Activated T-helper 17 cell treated with anti-CD3 and anti-CD28 coated beads, Interleukin-2, amount 50 U/mL, for 72 hours (primary cell): ENCODE measurements around the gene FANCE. TPM values are rescaled to one million over a fixed set of nuclear protein-coding genes. Genes with fewer than 3 reads are reported as not detected.
A peak's percentile ranks its signal among the peaks of the same experiment; 100 is the strongest.

Experiments used
- ATAC-seq: fragments of 150-1000 bp; cut with Tn5 transposase; replicated peaks from 2 replicates; pipeline ENCODE4 v1.10.0; 2021; ENCODE audit warnings: mild to moderate bottlenecking, moderate library complexity
- H3K27ac Mint-ChIP-seq: one replicate; pipeline ENCODE4 v1.8.0; 2022; ENCODE audit warnings: mixed read lengths
- H3K27me3 Mint-ChIP-seq: one replicate; pipeline ENCODE4 v1.8.0; 2022; ENCODE audit warnings: mixed read lengths
- H3K36me3 Mint-ChIP-seq: one replicate; pipeline ENCODE4 v1.8.0; 2022; ENCODE audit warnings: low read depth, mild to moderate bottlenecking, mixed read lengths
- H3K4me1 Mint-ChIP-seq: one replicate; pipeline ENCODE4 v1.8.0; 2022; ENCODE audit warnings: mixed read lengths
- H3K4me3 Mint-ChIP-seq: one replicate; pipeline ENCODE4 v1.8.0; 2022; ENCODE audit warnings: mild to moderate bottlenecking, mixed read lengths
- H3K9me3 Mint-ChIP-seq: one replicate; pipeline ENCODE4 v1.8.0; 2022; ENCODE audit warnings: mixed read lengths
- total RNA-seq, 2 donors: library from RNA; stranded (reverse); gene quantifications; one replicate each; pipeline ENCODE4 v1.2.3, GENCODE V29; 2022

The FANCE gene, protein sequence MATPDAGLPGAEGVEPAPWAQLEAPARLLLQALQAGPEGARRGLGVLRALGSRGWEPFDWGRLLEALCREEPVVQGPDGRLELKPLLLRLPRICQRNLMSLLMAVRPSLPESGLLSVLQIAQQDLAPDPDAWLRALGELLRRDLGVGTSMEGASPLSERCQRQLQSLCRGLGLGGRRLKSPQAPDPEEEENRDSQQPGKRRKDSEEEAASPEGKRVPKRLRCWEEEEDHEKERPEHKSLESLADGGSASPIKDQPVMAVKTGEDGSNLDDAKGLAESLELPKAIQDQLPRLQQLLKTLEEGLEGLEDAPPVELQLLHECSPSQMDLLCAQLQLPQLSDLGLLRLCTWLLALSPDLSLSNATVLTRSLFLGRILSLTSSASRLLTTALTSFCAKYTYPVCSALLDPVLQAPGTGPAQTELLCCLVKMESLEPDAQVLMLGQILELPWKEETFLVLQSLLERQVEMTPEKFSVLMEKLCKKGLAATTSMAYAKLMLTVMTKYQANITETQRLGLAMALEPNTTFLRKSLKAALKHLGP
- total RNA-seq: 10 to 100 TPM in 1 of 2 donors, 1 to 10 TPM in 1; 8.4 to 18.2 TPM

DNA sequence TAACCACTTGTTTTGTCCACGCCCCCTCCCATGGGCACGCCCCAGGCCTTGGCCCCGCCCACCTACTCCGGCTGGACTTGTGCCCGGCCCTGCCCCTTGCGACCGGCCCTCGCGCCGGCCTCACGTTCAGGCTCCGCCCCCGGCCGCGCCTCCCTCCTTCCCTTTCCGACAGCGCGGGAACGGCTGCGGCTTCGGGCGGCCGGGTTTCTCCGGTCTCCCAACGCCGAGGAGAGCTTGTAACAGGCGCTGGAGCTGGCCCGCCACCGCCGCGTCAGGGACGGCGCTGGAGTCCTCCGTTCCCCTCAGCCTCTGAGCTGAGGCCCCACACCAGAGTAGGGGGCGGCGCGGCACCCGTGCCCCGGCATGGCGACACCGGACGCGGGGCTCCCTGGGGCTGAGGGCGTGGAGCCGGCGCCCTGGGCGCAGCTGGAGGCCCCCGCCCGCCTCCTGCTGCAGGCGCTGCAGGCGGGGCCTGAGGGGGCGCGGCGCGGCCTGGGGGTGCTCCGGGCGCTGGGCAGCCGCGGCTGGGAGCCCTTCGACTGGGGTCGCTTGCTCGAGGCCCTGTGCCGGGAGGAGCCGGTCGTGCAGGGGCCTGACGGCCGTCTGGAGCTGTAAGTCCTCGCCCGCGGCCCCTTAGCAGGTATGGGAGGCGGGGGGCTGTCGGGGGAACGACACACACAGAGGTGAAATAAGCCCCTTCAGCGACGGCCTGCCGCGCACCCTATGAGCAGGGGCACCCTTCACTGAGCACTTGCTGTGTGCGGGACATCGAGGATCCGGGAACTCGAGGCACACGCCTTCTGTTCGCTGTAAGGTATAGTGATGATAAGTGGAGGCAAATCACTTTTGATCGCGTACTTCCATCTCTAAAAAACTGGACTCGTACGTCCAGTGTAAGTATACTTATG is at the start of gene FANCE:
Gene FANCE (plus strand): TSS at position 156 of the 908 bp plus-strand sequence. CDS start 208 bp downstream, at position 364.
- peak within 1 kb of the TSS; percentile 89 for H3K4me3 Mint-ChIP-seq
- H3K4me1 Mint-ChIP-seq: peaks cover 7% of the 10 kb centered on the region
- peak; percentile 94 for ATAC-seq
- H3K36me3 Mint-ChIP-seq: peaks cover 20% of the 10 kb centered on the region
- no peaks in the 10 kb centered on the region for H3K9me3 Mint-ChIP-seq
- peak within 1 kb of the TSS; percentile 77 for H3K27ac Mint-ChIP-seq
- H3K27me3 Mint-ChIP-seq: no peaks in the 10 kb centered on the region

DNA sequence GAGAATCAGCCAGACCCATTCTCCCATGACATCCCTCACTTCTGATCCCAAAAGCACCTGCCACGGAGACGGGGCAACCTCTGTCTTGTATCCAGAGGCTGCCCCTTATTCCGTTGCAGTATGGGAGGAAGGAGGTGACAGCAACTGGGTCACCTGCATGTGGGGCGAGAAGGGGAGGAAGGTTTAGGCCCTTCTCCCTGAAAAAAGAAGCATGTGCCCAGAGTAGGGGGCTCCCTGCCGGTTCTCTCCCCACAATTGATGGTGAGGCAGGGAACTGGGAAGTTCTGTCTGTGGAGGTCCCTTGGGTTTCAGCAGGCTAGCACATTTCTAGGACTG is 49.3 kb upstream of the FANCE start:
- Mint-ChIP-seq H3K4me1 (peaks cover 39% of the 10 kb centered on the region), H3K36me3 (no peaks in the 10 kb centered on the region), H3K27ac (peak overlapping the region; percentile 84), H3K4me3 (no peak overlapping the region), H3K27me3 (no peaks in the 10 kb centered on the region), H3K9me3 (no peaks in the 10 kb centered on the region)
- no peak for ATAC-seq

DNA sequence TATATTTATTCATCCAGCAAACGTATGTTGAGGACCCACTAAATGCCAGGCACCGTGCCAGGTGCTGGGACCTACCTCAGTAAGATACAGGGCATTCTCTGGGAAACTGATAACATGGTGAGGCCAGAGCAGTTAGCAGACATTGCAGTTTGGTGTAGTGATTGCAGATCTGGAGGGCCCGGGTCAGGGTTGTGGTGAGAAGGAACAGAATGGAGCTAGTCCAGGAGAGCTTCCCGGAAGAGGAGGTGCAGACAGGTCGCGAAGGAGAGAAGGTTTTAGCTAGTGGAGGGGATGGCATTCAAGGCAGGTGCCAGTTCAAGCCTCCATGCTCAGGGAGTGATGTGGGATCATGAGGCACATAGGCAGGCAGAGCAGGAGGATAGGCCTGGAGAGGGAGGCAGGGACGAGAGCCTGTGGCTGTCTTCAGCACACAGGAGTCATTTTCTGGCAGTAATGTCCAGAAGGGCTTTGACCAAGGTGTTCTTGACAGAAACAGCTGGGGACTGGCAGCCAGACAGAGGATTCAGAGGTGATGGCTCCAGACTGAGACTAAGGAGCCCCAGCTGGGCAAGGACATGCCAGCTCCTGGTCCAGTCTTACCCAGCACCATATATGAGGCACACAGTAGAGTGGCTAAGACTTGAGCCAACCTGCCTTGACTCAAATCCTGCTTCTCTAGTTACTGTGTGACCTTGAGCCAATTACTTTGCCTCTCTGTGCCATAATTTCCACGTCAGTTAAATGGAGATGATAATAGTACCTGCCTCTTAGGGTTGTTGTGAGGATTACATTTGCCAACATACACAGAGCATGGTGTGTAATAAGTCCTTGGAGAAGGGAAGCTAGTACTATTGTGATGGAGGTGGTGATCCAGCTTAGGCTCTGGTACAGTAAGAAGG is 48.3 kb upstream of the FANCE start:
- Mint-ChIP-seq H3K4me3 (no peak overlapping the region), H3K27ac (peak overlapping the region; percentile 34), H3K36me3 (no peaks in the 10 kb centered on the region), H3K4me1 (peaks cover 32% of the 10 kb centered on the region), H3K27me3 (no peaks in the 10 kb centered on the region), H3K9me3 (no peaks in the 10 kb centered on the region)
- no peak for ATAC-seq

DNA sequence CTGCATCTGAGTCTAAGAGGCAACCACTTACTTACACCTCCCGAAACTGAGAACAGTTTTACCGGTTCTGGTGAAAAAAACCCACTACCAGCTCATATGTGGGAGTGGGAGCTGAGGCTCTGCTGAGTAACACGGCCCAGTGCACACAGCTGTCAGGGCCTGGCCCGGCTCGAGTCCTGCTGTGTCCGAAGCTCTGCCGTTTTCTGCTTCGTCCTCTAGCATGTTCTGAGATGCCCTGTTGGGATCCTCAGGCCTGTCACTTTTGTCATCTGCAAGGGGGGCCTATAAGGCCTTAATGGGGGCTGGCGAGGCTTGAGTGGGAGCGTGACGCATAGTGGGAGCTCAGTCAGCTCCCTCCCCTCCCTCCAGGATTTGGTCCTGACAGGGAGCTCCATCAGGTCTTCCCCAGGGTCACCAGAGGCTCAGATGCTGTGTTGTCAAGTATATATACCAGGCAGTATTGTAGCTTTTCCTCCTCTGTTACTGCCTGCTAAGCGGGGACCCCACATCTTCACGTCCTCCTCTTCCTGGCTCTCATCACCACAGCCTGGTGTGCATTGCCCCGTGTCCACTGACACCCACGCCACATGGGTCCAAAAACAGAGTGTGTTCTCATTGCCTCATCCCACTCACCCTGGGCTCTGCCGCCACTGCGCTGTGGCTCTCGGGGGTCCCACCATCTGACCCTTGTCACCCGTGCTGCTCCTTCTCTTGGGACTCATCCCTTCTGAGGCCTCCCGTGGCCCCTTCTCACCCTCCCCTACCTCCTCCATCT is 45.2 kb upstream of the FANCE start:
- no peak overlapping the region for H3K27ac Mint-ChIP-seq
- H3K4me3 Mint-ChIP-seq: no peak overlapping the region
- H3K9me3 Mint-ChIP-seq: no peaks in the 10 kb centered on the region
- no peaks in the 10 kb centered on the region for H3K27me3 Mint-ChIP-seq
- ATAC-seq: no peak
- H3K36me3 Mint-ChIP-seq: peaks cover 21% of the 10 kb centered on the region
- H3K4me1 Mint-ChIP-seq: peaks cover 37% of the 10 kb centered on the region

DNA sequence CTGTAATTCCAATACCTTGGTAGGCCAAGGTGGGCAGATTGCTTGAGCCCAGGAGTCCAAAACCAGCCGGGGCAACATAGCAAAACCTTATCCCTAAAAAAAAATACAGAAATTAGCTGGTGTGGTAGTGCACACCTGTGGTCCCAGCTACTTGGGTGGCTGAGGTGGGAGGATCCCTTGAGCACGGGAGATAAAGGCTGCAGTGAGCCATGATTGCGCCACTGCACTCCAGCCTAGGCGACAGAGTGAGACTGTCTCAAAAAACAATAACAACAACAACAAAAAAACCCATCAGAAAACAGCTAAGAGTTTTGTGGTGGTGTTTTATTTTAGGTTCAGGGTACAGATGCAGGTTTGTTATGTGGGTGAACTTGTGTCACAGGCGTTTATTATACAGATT is 42.9 kb upstream of the FANCE start:
- no peaks in the 10 kb centered on the region for H3K27me3 Mint-ChIP-seq
- peaks cover 24% of the 10 kb centered on the region for H3K4me1 Mint-ChIP-seq
- peaks cover 44% of the 10 kb centered on the region for H3K36me3 Mint-ChIP-seq
- H3K27ac Mint-ChIP-seq: peak overlapping the region; percentile 87
- no peaks in the 10 kb centered on the region for H3K9me3 Mint-ChIP-seq
- H3K4me3 Mint-ChIP-seq: no peak overlapping the region
- ATAC-seq: no peak

- Mint-ChIP-seq H3K4me1 (peaks cover 33% of the 10 kb centered on the region), H3K36me3 (peaks cover 48% of the 10 kb centered on the region), H3K4me3 (peak overlapping the region; percentile 46), H3K9me3 (no peaks in the 10 kb centered on the region), H3K27me3 (no peaks in the 10 kb centered on the region), H3K27ac (peak overlapping the region; percentile 87)
- ATAC-seq: no peak
These were observed 42.0 kb upstream of the FANCE start for GRCh38 chr6:35410131-35410530.

- no peaks in the 10 kb centered on the region for H3K9me3 Mint-ChIP-seq
- H3K4me1 Mint-ChIP-seq: peaks cover 35% of the 10 kb centered on the region
- peak overlapping the region; percentile 87 for H3K27ac Mint-ChIP-seq
- peak; percentile 38 for ATAC-seq
- peak overlapping the region; percentile 46 for H3K4me3 Mint-ChIP-seq
- no peaks in the 10 kb centered on the region for H3K27me3 Mint-ChIP-seq
- H3K36me3 Mint-ChIP-seq: peaks cover 56% of the 10 kb centered on the region
These were observed 41.1 kb upstream of the FANCE start for GRCh38 chr6:35411066-35411465.

GRCh38 chr6:35412102-35412501 is 40.0 kb upstream of the FANCE start:
- no peak overlapping the region for H3K27ac Mint-ChIP-seq
- peaks cover 64% of the 10 kb centered on the region for H3K36me3 Mint-ChIP-seq
- H3K27me3 Mint-ChIP-seq: no peaks in the 10 kb centered on the region
- no peak overlapping the region for H3K4me3 Mint-ChIP-seq
- H3K4me1 Mint-ChIP-seq: peaks cover 31% of the 10 kb centered on the region
- no peaks in the 10 kb centered on the region for H3K9me3 Mint-ChIP-seq
- ATAC-seq: no peak

GRCh38 chr6:35413911-35414310 is 38.2 kb upstream of the FANCE start:
- ATAC-seq: no peak
- Mint-ChIP-seq H3K4me1 (peaks cover 27% of the 10 kb centered on the region), H3K4me3 (no peak overlapping the region), H3K36me3 (peaks cover 78% of the 10 kb centered on the region), H3K27me3 (no peaks in the 10 kb centered on the region), H3K27ac (no peak overlapping the region), H3K9me3 (no peaks in the 10 kb centered on the region)

- no peak overlapping the region for H3K4me3 Mint-ChIP-seq
- H3K9me3 Mint-ChIP-seq: no peaks in the 10 kb centered on the region
- H3K27me3 Mint-ChIP-seq: no peaks in the 10 kb centered on the region
- peak overlapping the region; percentile 1 for H3K27ac Mint-ChIP-seq
- peaks cover 74% of the 10 kb centered on the region for H3K36me3 Mint-ChIP-seq
- H3K4me1 Mint-ChIP-seq: peaks cover 21% of the 10 kb centered on the region
- ATAC-seq: peak; percentile 69
These were observed 36.9 kb upstream of the FANCE start for GRCh38 chr6:35415065-35415891.

DNA sequence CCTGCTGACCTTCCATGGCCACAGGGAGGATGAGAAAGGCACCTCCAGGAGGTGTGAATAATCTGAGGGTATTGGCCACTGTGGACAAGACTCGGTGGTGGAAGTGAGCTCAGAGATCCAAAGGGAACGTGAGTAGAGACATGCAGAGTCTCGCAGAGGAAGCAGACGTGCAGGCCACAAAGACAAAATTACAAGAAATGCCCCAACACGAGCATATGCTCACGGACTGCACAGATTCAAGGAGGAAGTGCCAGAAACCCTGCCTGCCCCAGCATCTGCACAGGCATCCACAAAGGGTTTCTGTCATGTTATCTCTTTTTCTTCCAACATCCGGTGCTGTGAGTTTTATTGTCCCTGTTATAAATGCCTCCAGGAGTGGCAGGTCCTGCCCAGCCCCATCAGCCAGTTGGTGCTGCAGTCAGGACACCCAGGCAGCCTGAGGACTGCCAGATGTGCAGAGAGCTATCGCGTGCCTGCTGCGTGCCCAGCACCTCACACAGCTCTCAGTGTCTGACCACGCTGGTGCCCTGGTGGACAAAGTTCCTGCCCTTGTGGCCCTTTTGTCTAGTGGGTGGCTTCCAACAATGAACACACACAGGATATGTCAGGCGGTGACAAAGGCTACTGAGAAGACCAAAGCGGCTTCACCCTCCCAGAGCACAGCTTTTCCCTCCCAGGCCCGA is 34.0 kb upstream of the FANCE start:
- H3K4me3 Mint-ChIP-seq: peak overlapping the region; percentile 10
- peaks cover 12% of the 10 kb centered on the region for H3K4me1 Mint-ChIP-seq
- peaks cover 70% of the 10 kb centered on the region for H3K36me3 Mint-ChIP-seq
- H3K27me3 Mint-ChIP-seq: no peaks in the 10 kb centered on the region
- peak; percentile 31 for ATAC-seq
- no peaks in the 10 kb centered on the region for H3K9me3 Mint-ChIP-seq
- peak overlapping the region; percentile 62 for H3K27ac Mint-ChIP-seq

GRCh38 chr6:35419417-35419816 is 32.7 kb upstream of the FANCE start:
- Mint-ChIP-seq H3K27ac (peak overlapping the region; percentile 62), H3K4me1 (peaks cover 11% of the 10 kb centered on the region), H3K36me3 (peaks cover 71% of the 10 kb centered on the region), H3K9me3 (no peaks in the 10 kb centered on the region), H3K4me3 (no peak overlapping the region), H3K27me3 (no peaks in the 10 kb centered on the region)
- ATAC-seq: no peak
